Measurements from ENCODE around the gene TFDP1. TPM values are rescaled to one million over a fixed set of nuclear protein-coding genes. Genes with fewer than 3 reads are reported as not detected.
A peak's percentile ranks its signal among the peaks of the same experiment; 100 is the strongest.
"Not testable (repeated sequence)": the region's sequence is repeated elsewhere in the genome, so short reads cannot be mapped to it uniquely, and the experiment has no call there.

Gene TFDP1
- polyA plus RNA-seq, 1 of the 3 experiments (the other 2 are of a cell fraction): 76.7 TPM

GRCh38 chr13:113592571-113592970 lies 8.0 kb downstream of the TFDP1 start:
- Histone ChIP-seq H3K4me3 (ENCODE audit: low read depth in 2 of 2, low read length in 1 of 2) (no peak overlapping the region), H3K27me3 (ENCODE audit: insufficient read depth) (no peaks in the 10 kb centered on the region), H2AFZ (ENCODE audit: low read depth) (no peak overlapping the region), H3K36me3 (replicated peaks in 1 of 2; ENCODE audit: control insufficient read depth in 1 of 2, insufficient read depth in 2 of 2, low read length in 1 of 2) (peaks cover 0 to 23% of the 10 kb centered on the region in 2 experiments), H3F3A (replicated peaks; ENCODE audit: insufficient read depth) (peaks cover 18% of the 10 kb centered on the region), H3K9ac (no peak overlapping the region), H3K4me1 (ENCODE audit: control insufficient read depth in 1 of 2, insufficient read depth in 2 of 2, low read depth in 1 of 2, low read length in 1 of 2) (peaks cover 0 to 3% of the 10 kb centered on the region in 2 experiments; a peak in 1 of 4 replicates), H3K4me2 (no peak overlapping the region), H4K20me1 (ENCODE audit: insufficient read depth) (peaks cover 64% of the 10 kb centered on the region), H3K9me2 (no peaks in the 10 kb centered on the region), H3K9me3 (no peaks in the 10 kb centered on the region), H3K27ac (ENCODE audit: low read depth in 2 of 2, low read length in 1 of 2) (no peak overlapping the region), H3K79me2 (ENCODE audit: insufficient read depth) (peaks cover 88% of the 10 kb centered on the region)
- WGBS (ENCODE audit: low lambda C conversion rate): 100% methylated on average over 4 of the region's 5 CpGs
- peak; percentile 14 for DNase-seq
- ChIA-PET POLR2A (no interaction called here), CTCF (no interaction called here)
- TF ChIP-seq MEF2A (IDR thresholded peaks at IDR 0.05; ENCODE audit: borderline replicate concordance, low read depth) (no peak), REST (IDR thresholded peaks at IDR 0.05; ENCODE audit: low read depth, low read length) (no peak), GATA2 (CRISPR knock-in tag; IDR thresholded peaks at IDR 0.05) (no peak), ZBTB33 (IDR thresholded peaks at IDR 0.05; ENCODE audit: borderline replicate concordance, low read depth) (no peak)

- H3K9me2 ChIP-seq; H3K27me3 ChIP-seq (ENCODE audit: insufficient read depth); DNase-seq; H3K9ac ChIP-seq; H3K4me1 ChIP-seq (ENCODE audit: control insufficient read depth in 1 of 2, insufficient read depth in 2 of 2, low read depth in 1 of 2, low read length in 1 of 2); H3K9me3 ChIP-seq; H3K4me2 ChIP-seq; H2AFZ ChIP-seq (ENCODE audit: low read depth); H3K27ac ChIP-seq (ENCODE audit: low read depth in 2 of 2, low read length in 1 of 2); CTCF ChIA-PET; POLR2A ChIA-PET; H3K4me3 ChIP-seq (ENCODE audit: low read depth in 2 of 2, low read length in 1 of 2): not testable (repeated sequence)
- Histone ChIP-seq H3F3A (replicated peaks; ENCODE audit: insufficient read depth) (peaks cover 18% of the 10 kb centered on the region), H4K20me1 (ENCODE audit: insufficient read depth) (peaks cover 55% of the 10 kb centered on the region), H3K79me2 (ENCODE audit: insufficient read depth) (peaks cover 86% of the 10 kb centered on the region), H3K36me3 (replicated peaks in 1 of 2; ENCODE audit: control insufficient read depth in 1 of 2, insufficient read depth in 2 of 2, low read length in 1 of 2) (peaks cover 4 to 33% of the 10 kb centered on the region in 2 experiments)
- WGBS (ENCODE audit: low lambda C conversion rate): 100% methylated on average over 3 of the region's 21 CpGs
These were observed 9.7 kb downstream of the TFDP1 start for GRCh38 chr13:113594066-113594821.

Data from SK-N-SH (cell line).